Activated naive CD4-positive, alpha-beta T cell treated with anti-CD3 and anti-CD28 coated beads, Interleukin-2, amount 50 U/mL, for 72 hours (primary cell): ENCODE data around the gene HDAC3. TPM values are rescaled to one million over a fixed set of nuclear protein-coding genes. Genes with fewer than 3 reads are reported as not detected.

Source experiments
- ATAC-seq, 2 donors: fragments of 150-1000 bp; cut with Tn5 transposase; 2 replicates each; pipeline ENCODE4 v1.10.0; 2021; ENCODE audit warnings: mild to moderate bottlenecking in 2 of 2, moderate library complexity in 2 of 2
- DNase-seq, 2 donors: peaks; one replicate each; pipeline ENCODE4 v3.0.0; 2021 to 2022; ENCODE audit warnings: low spot score in 2 of 2
- H3K27ac Mint-ChIP-seq, 2 donors: one replicate each; pipeline ENCODE4 v1.8.0; 2022; ENCODE audit warnings: mild to moderate bottlenecking in 2 of 2, mixed read lengths in 2 of 2
- H3K36me3 Mint-ChIP-seq, 2 donors: one replicate each; pipeline ENCODE4 v1.8.0; 2022; ENCODE audit warnings: mixed read lengths in 2 of 2
- H3K9me3 Mint-ChIP-seq, 2 donors: one replicate each; pipeline ENCODE4 v1.8.0; 2022; ENCODE audit warnings: mixed read lengths in 2 of 2
- total RNA-seq, 2 donors: library from RNA; stranded (reverse); gene quantifications; one replicate each; pipeline ENCODE4 v1.2.3, GENCODE V29; 2022

The HDAC3 gene
- 100 to 1,000 TPM in 1 of 2 donors, 10 to 100 TPM in 1; 70.7 to 110 TPM for total RNA-seq

GRCh38 chr5:141636413-141637122 lies at the start of gene HDAC3, which contains the start of gene RELL2:
Gene HDAC3, minus strand, starts transcription at chr5:141636849. Its CDS starts 59 bp downstream, at chr5:141636790.
Gene RELL2, plus strand, starts transcription at chr5:141636997. Its CDS starts 1,229 bp downstream, at chr5:141638226.
- Mint-ChIP-seq H3K36me3 (peaks cover 16 to 19% of the 10 kb centered on the region in 2 donors), H3K9me3 (no peaks in the 10 kb centered on the region), H3K27ac (peak within 1 kb of the TSS; percentile 80 to 93)
- peak; percentile 88 to 93 for ATAC-seq
- peak; percentile 94 to 98 for DNase-seq

- ATAC-seq (no peak), DNase-seq (no peak)
- Mint-ChIP-seq H3K9me3 (no peaks in the 10 kb centered on the region), H3K36me3 (no peaks in the 10 kb centered on the region), H3K27ac (no peak overlapping the region)
These were observed 48.9 kb upstream of the HDAC3 start for GRCh38 chr5:141685591-141685990.

GRCh38 chr5:141683596-141684141 lies 47.0 kb upstream of the HDAC3 start:
- DNase-seq (no peak), ATAC-seq (no peak)
- Mint-ChIP-seq H3K27ac (no peak overlapping the region), H3K9me3 (no peaks in the 10 kb centered on the region), H3K36me3 (no peaks in the 10 kb centered on the region)

GRCh38 chr5:141681695-141682641 lies 45.3 kb upstream of the HDAC3 start, which contains the start of gene ARAP3:
Gene ARAP3, minus strand, starts transcription at chr5:141682230. Its CDS starts 1,744 bp downstream, at chr5:141680486.
- H3K36me3 Mint-ChIP-seq = no peaks in the 10 kb centered on the region
- DNase-seq = peak; percentile 53 to 62
- H3K9me3 Mint-ChIP-seq = no peaks in the 10 kb centered on the region
- ATAC-seq = peak; percentile 82 to 83
- peak within 1 kb of the TSS; percentile 75 to 79 for H3K27ac Mint-ChIP-seq

- DNase-seq (no peak), ATAC-seq (no peak)
- Mint-ChIP-seq H3K36me3 (no peaks in the 10 kb centered on the region), H3K27ac (peak overlapping the region; percentile 75 to 79), H3K9me3 (no peaks in the 10 kb centered on the region)
These were observed 44.6 kb upstream of the HDAC3 start for GRCh38 chr5:141681295-141681694.

GRCh38 chr5:141680751-141681201 lies 44.1 kb upstream of the HDAC3 start:
- Mint-ChIP-seq H3K9me3 (no peaks in the 10 kb centered on the region), H3K27ac (peak overlapping the region in 1 of 2 donors; percentile 79), H3K36me3 (no peaks in the 10 kb centered on the region)
- ATAC-seq (no peak), DNase-seq (no peak)

- DNase-seq = no peak
- H3K9me3 Mint-ChIP-seq = no peaks in the 10 kb centered on the region
- no peak for ATAC-seq
- no peaks in the 10 kb centered on the region for H3K36me3 Mint-ChIP-seq
- H3K27ac Mint-ChIP-seq = no peak overlapping the region
These were observed 43.5 kb upstream of the HDAC3 start for GRCh38 chr5:141680178-141680577.

- no peaks in the 10 kb centered on the region for H3K36me3 Mint-ChIP-seq
- H3K27ac Mint-ChIP-seq = no peak overlapping the region
- ATAC-seq (no peak), DNase-seq (no peak)
- H3K9me3 Mint-ChIP-seq = no peaks in the 10 kb centered on the region
These were observed 40.8 kb upstream of the HDAC3 start for GRCh38 chr5:141677415-141677814.

- no peak for ATAC-seq
- Mint-ChIP-seq H3K36me3 (no peaks in the 10 kb centered on the region), H3K9me3 (no peaks in the 10 kb centered on the region), H3K27ac (no peak overlapping the region)
- no peak for DNase-seq
These were observed 39.0 kb upstream of the HDAC3 start for GRCh38 chr5:141675672-141676071.

- no peaks in the 10 kb centered on the region for H3K36me3 Mint-ChIP-seq
- ATAC-seq (no peak), DNase-seq (no peak)
- no peaks in the 10 kb centered on the region for H3K9me3 Mint-ChIP-seq
- H3K27ac Mint-ChIP-seq = no peak overlapping the region
These were observed 38.1 kb upstream of the HDAC3 start for GRCh38 chr5:141674747-141675146.

- ATAC-seq (no peak), DNase-seq (no peak)
- Mint-ChIP-seq H3K9me3 (no peaks in the 10 kb centered on the region), H3K27ac (no peak overlapping the region), H3K36me3 (no peaks in the 10 kb centered on the region)
These were observed 36.5 kb upstream of the HDAC3 start for GRCh38 chr5:141672841-141673813.

GRCh38 chr5:141672071-141672840 lies 35.6 kb upstream of the HDAC3 start:
- ATAC-seq (no peak), DNase-seq (no peak)
- Mint-ChIP-seq H3K9me3 (no peaks in the 10 kb centered on the region), H3K27ac (no peak overlapping the region), H3K36me3 (no peaks in the 10 kb centered on the region)

GRCh38 chr5:141669520-141669919 lies 32.9 kb upstream of the HDAC3 start:
- Mint-ChIP-seq H3K36me3 (no peaks in the 10 kb centered on the region), H3K9me3 (no peaks in the 10 kb centered on the region), H3K27ac (peak overlapping the region; percentile 18 to 52)
- DNase-seq (no peak), ATAC-seq (no peak)

- H3K27ac Mint-ChIP-seq = peak overlapping the region in 1 of 2 donors; percentile 18
- DNase-seq = no peak
- no peaks in the 10 kb centered on the region for H3K36me3 Mint-ChIP-seq
- no peaks in the 10 kb centered on the region for H3K9me3 Mint-ChIP-seq
- no peak for ATAC-seq
These were observed 32.1 kb upstream of the HDAC3 start for GRCh38 chr5:141668601-141669265.
